OCI-LY3 (cell line): ENCODE data around the gene ZNF565.

Experiments used
- CTCF ChIP-seq: fragments of 200-600, 300-600 bp; sonication (generic); IDR thresholded peaks from 2 replicates; pipeline ENCODE4 v1.5.1; 2014; ENCODE audit warnings: antibody characterized with exemption, low read length, low read depth
- EZH2phosphoT487 ChIP-seq: fragments of 200-600 bp; shearing (Covaris generic); IDR thresholded peaks from 2 replicates; pipeline ENCODE4 v1.6.1; 2018; ENCODE audit warnings: antibody characterized with exemption, mixed run types, low read depth

DNA sequence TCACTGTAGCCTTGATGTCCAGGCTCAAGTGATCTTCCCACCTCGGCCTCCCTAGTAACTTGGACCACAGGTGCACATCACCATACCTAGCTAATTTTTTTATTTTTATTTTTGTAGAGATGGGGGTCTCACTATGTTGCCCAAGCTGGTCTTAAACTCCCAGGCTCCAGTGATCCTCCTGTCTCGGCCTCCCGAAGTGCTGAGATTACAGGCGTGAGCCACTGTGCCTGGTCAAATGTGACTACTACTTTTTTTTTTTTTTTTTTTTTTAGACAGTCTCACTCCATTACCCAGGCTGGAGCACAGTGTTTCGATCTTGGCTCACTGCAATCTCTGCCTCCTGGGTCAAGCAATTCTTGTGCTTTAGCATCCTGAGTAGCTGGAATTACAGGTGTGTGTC is 41.6 kb downstream of the ZNF565 start:
- no peak for TF ChIP-seq CTCF
- no peak for TF ChIP-seq EZH2phosphoT487
